GM12865 (cell line): ENCODE measurements around the gene CTNNBL1.

Experiments used
- DNase-seq: peaks from one replicate; pipeline ENCODE4 v3.0.0; 2010; ENCODE audit warnings: low read depth
- H3K4me3 ChIP-seq: 2 replicates; pipeline ENCODE4 v1.5.1; 2011; ENCODE audit warnings: mild to moderate bottlenecking, low read depth, low read length, control low read depth
- CTCF ChIP-seq: IDR thresholded peaks from 2 replicates; pipeline ENCODE4 v1.5.1; 2011; ENCODE audit warnings: low read length, control low read depth, low read depth, inconsistent platforms; ENCODE audit not compliant: insufficient read depth; ENCODE audit errors: missing control alignments

Gene CTNNBL1

GRCh38 chr20:37800618-37801017 is 106.8 kb downstream of the CTNNBL1 start:
- no peak overlapping the region for H3K4me3 ChIP-seq
- TF ChIP-seq CTCF: no peak
- no peak for DNase-seq

- no peak for TF ChIP-seq CTCF
- H3K4me3 ChIP-seq: no peak overlapping the region
- no peak for DNase-seq
These were observed 108.1 kb downstream of the CTNNBL1 start for GRCh38 chr20:37801921-37802320.

DNA sequence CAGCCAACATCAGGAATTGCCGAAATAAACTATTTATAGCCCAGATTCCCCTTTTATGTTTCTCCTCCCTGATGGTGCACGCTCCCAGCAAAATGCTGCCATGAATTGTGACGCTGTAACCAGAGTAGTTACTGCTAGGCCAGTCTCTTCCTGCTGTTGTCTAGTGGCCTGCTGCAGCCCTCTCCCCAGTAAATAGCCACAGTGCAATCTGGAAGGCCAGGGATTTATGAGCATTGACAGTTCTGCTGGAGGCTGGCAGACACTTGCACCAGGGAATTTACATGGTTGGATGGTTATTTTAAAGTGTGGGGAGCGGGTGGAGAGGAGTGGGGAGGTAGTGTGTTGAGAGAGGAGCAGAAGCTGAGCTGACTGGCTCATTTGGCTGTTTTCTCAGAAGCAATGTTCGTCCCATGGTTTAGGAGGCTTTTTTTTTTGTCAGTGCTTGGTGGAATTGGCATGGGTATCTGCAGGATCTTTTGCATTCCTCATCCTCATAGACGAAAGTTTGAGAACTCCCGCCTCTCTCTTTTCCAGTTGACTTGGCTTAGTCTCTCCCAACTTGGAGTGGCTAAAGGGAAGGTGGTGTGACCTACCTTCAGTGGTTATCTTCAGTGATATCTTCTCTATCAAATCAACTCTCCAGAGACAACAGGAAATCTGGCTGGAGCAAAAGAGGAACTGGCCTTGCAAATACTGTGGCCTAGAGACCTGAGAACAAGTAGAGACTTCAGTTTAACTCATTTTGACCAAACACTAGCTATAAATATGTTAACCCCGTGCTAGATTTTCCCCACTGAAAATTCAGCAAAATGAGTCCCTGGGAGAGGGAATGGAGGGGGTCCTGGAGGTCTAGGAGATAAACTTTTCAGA is 109.8 kb downstream of the CTNNBL1 start:
- DNase-seq: peak; percentile 80
- peak overlapping the region; percentile 25 for H3K4me3 ChIP-seq
- no peak for TF ChIP-seq CTCF

DNA sequence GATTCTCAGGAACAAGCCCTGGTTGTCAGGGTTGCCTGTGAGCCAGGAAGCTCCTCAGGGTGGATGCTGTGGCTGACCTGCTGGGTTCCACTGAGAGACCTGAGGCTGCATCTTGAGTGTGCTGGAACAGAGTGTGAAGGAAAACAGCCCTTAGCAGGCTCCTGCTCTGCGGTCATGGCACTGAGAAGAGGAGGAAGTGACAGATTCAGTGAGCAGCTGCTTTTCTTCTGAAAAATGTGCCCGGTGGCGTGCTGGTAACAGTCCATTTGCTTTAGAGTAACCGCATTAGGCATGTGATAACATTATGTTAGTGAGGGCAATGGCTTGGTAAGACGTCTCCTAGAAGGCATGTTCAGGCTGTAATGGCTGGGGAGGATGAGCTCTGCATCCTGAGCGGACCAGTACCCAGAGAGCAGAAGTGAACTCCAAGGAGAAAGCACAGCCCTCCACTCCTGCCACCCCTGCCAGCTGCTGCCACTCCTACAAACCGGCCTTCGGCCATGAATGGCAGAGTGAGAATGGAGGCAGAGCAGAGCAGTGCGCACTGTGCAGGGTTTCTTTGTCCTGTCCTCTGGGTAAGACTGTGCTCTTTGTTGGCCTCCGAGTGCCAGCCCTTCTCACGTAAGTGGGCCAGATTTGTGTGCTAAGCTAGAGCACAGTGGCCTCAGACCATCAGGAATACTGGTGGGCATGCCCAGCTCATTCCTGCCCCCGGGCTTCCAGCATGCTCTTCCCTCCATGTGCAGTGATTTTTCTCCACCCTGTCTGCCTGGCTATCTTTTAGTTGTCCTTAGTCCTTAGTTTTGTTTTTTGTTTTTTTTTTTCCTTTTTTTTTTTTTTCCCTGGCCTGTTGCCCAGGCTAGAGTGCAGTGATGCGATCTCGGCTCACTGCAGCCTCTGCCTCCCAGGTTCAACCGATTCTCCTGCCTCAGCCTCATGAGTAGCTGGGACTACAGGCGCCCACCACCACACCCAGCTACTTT is 111.0 kb downstream of the CTNNBL1 start:
- TF ChIP-seq CTCF: no peak
- H3K4me3 ChIP-seq: peak overlapping the region; percentile 25
- DNase-seq: peak; percentile 87

DNA sequence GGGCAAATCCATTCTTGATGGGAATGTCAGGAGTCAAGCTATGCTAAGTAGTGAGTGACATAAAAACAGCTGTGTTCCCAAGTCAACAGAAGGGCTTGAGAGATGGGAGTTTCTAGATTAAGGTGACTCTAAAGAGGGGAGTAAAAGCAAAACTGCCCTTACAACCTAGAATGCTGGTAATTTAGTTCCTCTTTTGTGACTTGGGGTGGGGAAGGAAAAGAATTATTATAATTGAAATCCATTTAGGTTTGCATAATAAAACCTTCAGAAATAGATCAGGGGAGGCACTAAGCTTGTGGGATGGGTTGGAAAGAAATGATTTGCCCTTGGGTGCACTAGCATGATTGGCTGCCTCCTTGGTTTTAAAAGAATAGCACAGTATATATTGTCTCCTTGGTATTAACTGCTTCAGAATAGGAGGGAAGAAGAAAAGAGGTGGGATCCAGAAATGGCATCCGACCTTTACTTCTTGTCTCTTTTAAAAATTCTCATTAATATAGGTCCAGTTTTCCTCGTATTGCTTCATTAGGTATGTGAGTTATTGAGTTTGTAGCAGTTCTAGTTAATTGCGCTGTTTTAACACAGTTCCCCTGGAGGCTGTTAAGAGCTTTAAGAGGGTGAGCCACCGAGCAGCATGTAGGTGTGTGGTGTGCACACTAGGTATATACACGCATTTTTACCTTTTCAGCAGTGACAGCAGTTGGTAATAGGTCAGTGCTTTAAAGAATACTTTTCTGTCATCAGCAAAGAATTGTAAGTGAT is 113.8 kb downstream of the CTNNBL1 start:
- no peak for TF ChIP-seq CTCF
- no peak for DNase-seq
- no peak overlapping the region for H3K4me3 ChIP-seq
